Stimulated activated CD8-positive, alpha-beta memory T cell treated with anti-CD3 and anti-CD28 coated beads, Interleukin-2, amount 100 ng/mL, for 1 hour (primary cell): ENCODE measurements around the gene SCN9A.
"Not testable (repeated sequence)": the region's sequence is repeated elsewhere in the genome, so short reads cannot be mapped to it uniquely, and the experiment has no call there.

Source experiments
- DNase-seq, 2 donors: peaks; one replicate each; pipeline ENCODE4 v3.0.0-alpha.2; 2020; ENCODE audit warnings: low read depth in 2 of 2

SCN9A gene

DNA sequence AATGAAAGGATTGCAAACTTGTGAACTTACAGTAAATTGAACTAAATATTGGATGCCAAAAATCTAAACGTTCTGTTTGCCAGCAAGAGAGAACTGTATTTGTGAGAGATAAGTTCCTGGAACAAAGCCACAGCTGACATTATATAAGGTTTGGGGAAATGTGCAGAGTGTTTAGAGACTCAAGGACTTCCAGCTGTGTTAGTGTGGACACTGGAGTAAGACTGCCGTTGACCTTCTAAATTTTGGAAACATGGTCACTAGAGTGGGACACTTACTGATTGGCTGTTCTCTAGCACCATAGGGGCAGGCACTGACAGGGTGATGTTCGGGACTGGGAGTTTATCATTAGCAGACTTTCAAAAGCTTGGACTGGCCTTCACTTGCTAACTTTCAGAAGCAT lies 40.5 kb downstream of the SCN9A start:
- no peak for DNase-seq

DNA sequence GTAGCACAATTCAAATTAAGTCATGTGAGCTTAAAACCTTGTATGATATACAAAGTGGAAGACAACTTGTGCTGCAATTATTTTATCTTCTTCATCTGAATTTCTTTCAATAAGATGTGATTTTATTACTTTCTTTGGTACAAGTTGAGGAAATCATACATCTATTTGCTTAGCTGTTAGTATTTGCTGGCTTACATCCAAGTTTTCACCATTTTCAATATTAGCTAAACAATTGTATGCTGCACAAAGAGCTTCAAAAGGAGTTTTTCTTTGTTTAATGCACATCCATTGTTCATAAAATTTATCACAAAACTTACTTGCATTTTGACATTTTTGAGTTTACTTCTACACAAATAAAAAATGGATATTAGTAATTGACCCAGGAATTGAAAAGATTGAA lies 40.9 kb downstream of the SCN9A start:
- DNase-seq = no peak

DNA sequence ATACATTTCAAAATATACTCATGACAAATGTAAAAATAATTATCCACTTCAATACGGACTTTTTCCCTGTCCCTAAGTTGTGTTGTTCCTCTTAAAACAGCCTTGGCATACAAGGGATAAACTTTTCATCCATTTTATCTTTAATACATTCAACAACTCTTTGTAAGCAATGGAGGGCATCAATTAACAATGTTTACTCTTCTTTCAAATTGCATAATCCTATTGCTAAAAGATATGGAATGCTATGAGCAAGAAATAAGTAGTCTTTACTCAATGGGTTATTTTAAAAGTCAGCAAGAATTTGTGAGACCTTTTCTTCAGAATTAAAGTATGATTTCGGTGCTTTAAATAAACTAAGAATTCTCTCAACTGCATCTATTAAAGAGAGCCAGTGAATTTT lies 41.9 kb downstream of the SCN9A start:
- DNase-seq = no peak

DNA sequence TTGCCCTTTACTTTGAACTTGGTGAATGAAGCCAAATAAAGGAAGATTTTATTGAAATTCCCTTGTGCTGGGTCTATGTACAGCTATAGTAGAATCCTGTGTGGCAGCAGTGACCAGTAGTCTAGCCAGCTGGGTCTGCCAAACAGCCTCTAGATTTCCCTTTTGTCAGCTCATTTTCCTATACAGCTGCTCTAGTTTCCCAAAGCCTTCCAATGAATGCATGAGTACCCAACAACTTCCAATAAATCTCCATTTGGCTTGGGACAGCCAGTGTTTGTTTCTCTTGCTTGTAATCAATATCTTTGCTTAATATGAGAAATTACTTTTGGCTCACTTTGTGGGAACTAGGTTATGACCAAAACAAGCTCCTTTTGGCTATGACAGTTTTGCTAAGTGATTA lies 43.6 kb downstream of the SCN9A start:
- no peak for DNase-seq

DNA sequence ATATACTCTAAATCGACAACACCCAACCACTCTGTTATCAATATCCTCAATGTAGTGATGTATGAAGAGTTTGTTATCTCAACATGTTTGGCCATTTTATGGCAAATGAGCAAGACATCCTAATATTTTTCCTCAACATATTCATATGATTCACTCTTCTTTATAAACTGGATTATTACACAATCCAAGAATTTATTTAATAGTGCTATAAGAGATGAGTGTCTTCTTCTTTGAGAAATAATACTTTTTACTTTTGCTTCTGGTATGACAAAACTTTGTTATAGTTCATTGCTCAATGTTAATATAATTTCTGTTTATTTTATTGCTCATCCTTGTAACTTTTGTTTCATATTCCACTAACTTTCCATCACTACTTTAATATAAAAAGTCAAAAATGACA lies 44.3 kb downstream of the SCN9A start:
- DNase-seq = no peak

DNA sequence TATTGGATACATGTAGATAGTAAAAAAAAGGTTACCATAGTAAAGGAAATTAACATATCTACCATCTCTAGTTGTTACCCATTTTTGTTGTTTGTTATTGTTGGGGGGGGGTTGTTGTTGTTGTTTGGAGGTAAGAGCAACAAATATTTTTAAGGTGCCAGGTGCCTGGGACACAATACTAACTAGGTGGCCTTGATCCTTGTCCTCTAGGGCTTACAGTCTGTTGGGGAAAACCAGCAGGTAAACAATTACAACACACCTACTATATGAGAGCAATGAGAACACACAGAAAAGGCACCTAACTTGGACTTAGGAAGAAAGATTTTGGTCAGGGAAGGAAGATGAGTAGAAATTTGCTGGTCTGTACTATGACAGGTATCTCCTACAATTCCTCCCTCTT lies 46.3 kb downstream of the SCN9A start:
- no peak for DNase-seq

DNA sequence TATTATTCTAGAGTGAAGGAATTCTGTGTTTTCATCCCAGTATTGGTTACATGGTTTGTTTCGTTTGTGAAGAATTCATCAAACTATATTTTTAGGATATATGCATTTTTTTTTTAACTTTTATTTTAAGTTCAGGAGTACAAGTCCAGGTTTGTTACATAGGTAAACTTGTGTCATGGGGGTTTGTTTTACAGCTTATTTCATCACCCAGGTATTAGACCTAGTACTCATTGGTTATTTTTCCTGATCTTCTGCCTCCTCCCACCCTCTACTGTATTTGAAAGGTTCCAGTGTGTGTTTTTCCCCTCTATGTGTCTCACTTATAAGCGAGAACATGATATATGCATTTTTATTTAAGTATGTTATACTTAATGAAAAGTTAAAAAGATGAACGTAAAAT lies 47.6 kb downstream of the SCN9A start:
- no peak for DNase-seq

DNA sequence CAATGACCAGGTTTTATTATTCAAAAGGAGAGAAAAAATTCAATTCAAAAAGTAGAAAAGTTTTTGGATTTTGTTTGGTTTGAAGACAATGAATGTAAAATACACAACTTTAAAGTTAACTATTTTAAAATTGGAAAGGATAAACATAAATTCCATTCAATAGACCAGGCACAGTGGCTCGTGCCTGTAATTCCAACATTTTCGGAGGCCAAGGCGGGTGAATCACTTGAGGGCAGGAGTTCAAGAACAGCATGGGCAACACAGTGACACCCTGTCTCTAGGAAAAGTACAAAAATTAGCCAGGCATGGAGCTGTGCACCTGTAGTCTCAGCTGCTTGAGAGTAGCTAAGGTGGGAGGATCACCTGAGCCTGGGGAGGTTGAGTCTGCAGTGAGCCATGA lies 54.7 kb downstream of the SCN9A start:
- no peak for DNase-seq

DNA sequence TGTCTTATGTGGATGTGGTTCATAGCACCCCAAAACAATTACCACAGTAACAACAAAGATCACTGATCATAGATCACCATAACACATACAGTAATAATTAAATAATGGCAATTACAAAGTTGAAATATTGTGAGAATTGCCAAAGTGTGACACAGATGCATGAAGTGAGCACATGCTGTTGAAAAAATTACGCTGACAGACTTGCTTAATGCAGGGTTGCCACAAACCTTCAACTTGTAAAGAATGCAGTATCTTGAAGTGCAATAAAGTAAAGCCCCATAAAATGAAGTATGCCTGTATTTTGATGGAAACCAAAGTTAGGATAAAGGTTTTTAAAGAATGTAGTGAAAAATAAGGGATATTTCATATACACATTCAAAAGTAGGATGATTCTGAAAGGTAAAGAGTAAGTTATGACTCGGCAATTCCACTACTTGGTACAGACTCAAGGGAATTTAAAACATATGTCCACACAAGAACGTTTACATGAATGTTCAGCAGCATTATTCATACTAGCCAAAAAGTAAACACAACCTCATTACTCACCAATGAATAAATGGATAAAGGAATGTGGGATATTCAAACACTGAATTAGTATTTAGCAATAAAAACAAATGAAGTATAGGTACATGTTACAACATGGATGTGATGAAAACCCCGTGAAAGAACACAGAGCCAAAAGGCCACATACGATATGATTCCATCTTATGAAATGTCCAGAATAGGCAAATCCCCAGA lies 61.6 kb downstream of the SCN9A start:
- DNase-seq = no peak

DNA sequence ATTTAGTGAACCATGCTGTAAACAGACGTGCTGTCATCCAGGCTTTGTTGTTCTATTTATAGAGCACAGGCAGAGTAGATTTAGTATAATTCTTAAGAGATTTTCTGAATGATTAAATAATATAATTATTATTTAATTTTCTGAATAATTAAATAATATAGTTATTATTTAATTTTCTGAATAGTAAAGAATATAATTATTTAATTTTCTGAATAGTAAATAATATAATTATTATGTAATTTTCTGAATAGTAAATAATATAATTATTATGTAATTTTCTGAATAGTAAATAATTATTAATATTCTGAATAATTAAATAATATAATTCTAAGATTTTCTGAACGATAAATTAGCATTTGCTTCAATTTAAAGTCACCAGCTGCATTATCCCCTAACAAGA lies 62.9 kb downstream of the SCN9A start:
- DNase-seq = not testable (repeated sequence)

DNA sequence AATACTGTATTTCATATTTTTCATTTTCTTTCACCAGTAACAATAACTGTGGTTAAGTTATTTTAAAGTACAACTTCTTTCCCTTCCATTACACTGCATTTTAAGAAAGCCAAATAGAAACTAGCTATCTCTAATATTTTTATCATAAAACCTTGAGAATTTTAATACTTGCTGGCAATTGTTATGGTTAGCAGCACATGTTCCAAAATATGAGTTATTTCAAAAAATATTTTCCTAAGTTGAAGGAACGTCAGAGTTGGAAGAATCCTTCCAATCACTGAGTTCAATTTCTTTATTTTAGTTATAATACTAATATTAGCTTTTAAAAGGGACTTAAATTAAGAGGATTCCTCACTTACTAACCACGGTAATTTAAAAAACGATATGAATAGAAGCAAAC lies 68.4 kb downstream of the SCN9A start:
- no peak for DNase-seq

DNA sequence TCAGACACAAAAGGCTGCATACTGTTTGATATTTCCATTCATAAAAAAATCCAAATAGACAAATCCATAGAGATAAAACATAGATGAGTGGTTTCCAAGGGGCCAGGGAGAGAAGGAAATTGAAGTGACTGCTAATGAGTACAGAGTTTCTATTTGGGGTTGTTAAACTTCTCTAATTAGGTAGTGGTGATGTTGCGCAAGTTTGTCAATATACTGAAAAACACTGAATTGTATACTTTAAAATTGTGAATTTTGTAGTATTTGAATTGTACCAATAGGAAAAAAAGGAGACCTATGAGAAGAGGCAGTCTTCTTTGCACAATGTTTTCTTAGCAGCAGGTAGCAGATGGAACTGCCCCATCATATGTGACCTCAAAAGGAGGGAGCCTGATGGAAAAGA lies 71.1 kb downstream of the SCN9A start:
- DNase-seq = no peak

DNA sequence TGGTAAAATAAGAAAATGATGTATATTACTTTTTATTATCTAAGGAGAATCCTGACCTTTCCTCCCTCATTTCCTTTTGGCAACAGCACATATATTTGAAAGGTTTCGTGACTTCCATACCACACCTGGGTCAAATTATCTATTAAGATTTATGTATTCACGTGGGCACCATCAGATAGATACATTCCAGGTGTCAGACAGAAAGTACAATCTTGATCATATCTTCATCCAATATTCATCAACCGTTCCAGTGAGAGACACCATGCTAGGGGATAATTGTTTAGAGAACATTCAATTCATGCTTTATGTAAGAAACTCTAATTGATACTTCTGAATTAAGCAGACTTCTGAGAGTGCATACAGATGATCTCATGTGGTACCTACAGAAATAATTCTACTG lies 73.7 kb downstream of the SCN9A start:
- DNase-seq = no peak

DNA sequence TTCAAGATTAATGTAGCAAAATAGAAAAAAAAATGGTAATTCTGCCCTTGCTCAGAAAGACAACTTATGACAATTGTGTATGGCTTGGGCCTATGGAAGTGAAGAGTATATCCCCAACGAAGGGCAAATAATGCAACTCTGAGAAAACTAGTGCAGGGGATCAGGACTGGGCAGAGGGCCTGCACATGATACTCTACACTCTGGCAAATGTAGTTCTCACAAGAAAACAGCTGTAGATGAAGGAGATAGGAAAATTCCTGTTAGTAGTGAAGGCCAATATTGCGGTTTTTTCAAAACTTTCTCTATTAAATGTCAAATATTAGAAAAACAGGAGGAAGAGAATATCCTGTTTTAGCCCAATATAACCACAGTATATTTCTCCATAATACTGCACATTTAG lies 77.8 kb downstream of the SCN9A start:
- DNase-seq = no peak

DNA sequence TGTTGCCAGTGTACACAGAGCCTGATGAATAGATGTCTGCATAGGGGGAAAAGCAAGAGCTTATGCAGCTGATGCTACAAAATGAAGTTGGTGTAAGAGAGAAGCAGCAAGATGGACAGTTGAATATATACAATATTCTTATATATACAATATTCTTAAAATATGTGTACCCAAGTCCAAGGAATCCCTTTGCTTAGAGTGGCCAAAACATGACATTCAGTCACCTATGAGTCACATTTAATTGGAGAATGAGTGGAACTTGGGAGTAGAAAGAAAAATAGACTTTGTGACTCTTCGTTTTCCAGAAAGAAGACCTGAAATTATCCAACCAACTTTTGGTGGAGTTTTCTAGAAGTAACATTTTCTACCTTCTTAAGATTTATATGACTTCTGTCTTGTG lies 81.8 kb downstream of the SCN9A start:
- no peak for DNase-seq

DNA sequence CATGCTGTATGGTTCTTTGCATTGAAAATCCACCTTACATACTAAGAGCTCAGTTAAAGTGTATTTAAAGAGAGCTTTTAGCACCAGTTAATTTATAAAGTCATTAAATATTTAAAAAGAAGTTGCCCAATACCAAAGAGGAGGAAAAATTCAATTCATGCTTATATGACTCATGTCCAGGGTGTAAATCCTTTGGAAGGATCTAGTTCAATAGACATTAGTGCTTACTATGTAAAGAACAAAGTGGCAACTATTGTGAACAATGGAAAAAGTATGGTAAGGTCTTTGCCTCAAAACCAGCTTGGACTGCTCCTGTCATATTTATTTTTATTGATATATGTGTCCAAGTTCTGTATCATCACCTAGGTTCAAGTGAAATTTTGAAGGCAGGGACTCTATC lies 90.5 kb downstream of the SCN9A start:
- no peak for DNase-seq

DNA sequence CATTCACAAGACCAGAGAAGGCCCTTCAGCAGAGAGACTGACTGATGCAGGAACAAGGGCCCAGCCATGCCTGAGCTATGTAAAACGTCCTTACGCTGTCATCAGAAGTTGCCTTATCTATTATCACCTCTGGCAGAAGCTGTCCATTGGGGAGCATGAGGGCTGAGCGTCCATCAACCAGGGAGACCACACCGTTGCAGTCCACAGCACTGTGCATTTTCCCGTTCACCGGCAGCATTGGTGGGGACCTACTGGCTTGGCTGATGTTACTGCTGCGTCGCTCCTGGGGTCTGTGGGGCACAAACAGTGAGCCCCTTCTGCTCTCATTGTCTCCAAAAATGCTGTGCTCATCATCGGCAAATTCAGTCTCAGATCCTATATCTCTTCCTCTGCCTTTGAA lies 91.4 kb downstream of the SCN9A start:
- no peak for DNase-seq

DNA sequence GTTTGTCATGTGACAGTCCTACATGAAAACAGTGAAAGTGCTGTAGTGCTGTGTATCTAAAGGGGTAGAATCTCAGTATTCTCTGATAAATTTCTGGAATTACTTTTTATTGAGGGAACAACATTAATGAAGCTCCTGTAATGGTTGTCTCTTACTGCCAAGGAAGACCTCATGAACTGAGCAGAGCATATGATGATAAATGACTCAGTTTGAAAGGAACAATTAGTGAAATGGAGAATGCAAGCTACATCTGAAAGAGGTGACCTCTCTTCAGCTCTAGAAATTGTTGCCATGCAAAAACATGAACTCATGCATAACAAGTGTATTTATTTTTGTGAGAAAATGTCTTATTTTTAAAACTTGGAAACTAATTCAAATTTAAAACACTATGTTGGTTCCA lies 93.6 kb downstream of the SCN9A start:
- DNase-seq = no peak

DNA sequence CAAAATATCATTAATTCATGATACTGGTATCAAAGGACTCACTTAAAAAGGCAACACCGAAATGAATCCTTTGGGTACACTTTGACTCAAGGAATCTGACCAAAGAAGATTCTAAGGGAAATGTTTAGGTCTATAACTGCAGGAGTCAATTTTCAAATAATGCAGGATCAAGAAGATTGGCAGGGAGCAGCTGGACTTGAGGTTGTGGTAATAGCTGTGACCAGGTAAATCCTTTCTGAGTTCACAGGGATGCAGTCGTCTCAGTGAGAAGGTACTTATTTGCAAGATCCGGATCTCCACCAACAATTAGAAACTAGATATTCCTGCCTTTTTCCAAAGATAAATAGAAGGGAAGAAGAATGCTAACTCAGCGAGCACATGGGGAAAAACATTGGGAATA lies 96.9 kb downstream of the SCN9A start:
- DNase-seq = no peak

DNA sequence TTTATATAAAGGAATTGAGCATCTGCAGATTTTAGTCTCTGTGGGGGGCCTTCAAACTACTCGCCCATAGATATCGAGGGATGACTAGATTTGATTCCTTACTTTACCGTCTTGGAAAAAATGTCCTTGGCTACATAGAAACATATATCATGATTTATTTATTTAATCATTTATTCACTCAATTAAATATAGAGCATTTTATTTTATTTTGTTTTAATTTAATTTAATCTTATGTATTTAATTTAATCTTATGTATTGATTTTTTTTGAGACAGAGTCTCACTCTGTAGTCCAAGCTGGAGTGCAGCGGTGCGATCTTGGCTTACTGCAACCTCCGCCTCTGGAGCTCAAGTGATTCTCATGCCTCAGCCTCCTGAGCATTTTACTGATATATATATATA lies 105.4 kb downstream of the SCN9A start:
- no peak for DNase-seq

DNA sequence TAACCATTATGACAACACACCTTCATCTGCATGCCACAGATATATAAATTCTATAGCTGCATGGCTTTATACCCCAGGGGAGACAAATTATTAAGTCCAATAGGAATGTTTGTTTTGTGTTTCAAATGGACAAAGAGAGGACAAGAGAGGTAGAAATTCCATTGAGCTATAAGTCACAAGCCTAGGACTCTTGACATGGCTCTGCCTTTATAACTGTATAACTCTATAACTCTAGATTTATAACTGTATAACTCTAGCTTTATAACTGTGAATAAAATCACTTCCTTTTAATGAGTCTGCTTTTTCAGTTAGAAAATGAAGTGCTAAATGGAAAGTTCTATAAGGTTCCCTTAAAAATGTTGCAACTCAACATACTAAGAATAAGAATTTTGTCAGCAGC lies 106.4 kb downstream of the SCN9A start:
- no peak for DNase-seq

DNA sequence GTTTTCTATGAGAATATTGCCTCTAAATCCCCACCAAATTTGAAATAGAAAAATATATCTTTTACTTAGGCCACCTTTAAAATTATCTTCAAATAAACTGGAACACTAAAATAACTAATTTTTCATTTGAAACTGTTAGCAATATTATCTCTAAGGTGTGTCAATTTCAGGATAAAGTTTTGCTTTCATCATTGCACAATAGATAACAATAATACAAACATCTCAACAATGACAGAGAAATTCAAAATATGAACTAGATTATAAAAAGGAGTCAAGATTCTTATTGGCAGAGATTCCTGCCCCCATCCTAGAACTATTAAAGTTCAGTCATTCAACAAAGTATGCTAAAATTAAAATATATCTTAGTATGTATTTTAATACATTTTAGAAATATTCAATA lies 117.9 kb downstream of the SCN9A start:
- DNase-seq = no peak

DNA sequence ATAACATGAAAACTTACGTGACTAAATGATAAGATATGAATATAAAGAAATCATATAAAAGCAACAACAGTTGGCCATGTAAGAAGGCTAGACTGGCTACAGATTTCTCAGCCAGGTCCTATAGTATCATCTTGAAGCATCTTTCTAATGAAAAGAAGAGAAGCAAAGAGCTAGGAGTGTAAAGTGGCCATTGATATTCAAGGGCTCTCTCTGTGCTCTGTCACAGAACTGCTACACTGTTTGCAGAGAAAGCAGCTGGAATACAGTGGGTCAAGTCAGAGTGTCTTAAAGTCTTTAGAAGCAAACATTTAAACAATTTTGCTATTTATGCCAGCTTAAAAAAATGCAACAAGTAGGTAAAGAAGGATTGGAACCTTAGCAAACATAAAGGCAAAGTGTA lies 118.8 kb downstream of the SCN9A start:
- DNase-seq = no peak

DNA sequence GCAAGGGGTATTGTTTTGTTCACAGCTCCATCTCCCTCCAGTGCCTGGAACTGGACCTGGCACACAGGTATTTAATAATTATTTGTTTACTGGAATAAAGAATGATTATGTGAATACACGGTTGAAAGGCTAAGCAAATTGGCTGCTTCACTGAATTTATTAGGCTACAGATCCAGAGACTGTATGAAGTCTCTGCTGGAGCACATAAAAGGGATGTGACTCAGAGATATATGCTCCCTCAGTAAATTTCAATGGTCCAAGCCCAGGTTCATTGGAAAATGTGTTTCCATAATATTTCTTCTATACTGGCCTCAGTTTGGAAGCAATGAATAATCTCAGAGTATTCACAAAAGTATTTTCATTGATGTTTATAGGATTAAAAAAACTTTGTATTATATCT lies 126.4 kb downstream of the SCN9A start:
- DNase-seq = no peak

DNA sequence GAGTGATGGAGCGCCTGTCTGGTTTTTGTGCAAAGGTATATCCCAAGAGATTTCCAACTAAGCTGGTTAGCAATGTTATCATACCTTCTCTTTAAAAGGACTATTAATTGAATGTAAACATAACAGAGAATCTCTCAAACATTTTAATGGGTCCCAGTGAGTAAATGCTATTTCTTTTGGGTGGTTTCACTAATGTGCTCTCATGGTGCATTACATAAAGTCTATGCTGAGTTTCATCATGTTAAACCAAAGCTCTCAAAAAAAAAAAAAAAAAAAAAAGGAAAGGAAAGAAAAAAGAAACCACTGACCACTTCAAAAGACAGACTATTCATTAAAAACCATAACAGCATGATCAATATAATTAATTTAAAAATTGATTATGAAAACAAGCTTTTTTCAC lies 128.8 kb downstream of the SCN9A start:
- no peak for DNase-seq
